Aorta (tissue), 5 donors: ENCODE measurements around the gene SERINC5. TPM values are rescaled to one million over a fixed set of nuclear protein-coding genes. Genes with fewer than 3 reads are reported as not detected.

Experiments
- ATAC-seq: fragments of 200-7000 bp; cut with Tn5 transposase; one replicate; pipeline ENCODE4 v1.9.1; 2022; ENCODE audit warnings: moderate library complexity; ENCODE audit not compliant: low FRiP score
- DNase-seq, 2 donors: peaks; one replicate each; pipeline ENCODE4 v3.0.0-alpha.2; 2020
- H3K27ac ChIP-seq, 2 donors: one replicate each; pipeline ENCODE4 v1.5.1; 2013; ENCODE audit warnings: low read length in 2 of 2, mild to moderate bottlenecking in 2 of 2, moderate library complexity in 2 of 2, control low read depth in 1 of 2, inconsistent platforms in 1 of 2, low read depth in 1 of 2
- H3K27me3 ChIP-seq, 2 donors: one replicate each; pipeline ENCODE4 v1.6.1; 2013; ENCODE audit warnings: control low read depth in 1 of 2, low read length in 1 of 2, mild to moderate bottlenecking in 1 of 2, moderate library complexity in 1 of 2; ENCODE audit not compliant: insufficient read depth in 2 of 2, control insufficient read depth in 1 of 2
- H3K36me3 ChIP-seq, 2 donors: one replicate each; pipeline ENCODE4 v1.6.1; 2013; ENCODE audit warnings: control low read depth in 1 of 2, low read length in 1 of 2, mild to moderate bottlenecking in 1 of 2; ENCODE audit not compliant: insufficient read depth in 2 of 2, control insufficient read depth in 1 of 2
- H3K4me1 ChIP-seq, 2 donors: one replicate each; pipeline ENCODE4 v1.6.1; 2013; ENCODE audit warnings: low read length in 2 of 2, control low read depth in 1 of 2, mild to moderate bottlenecking in 1 of 2, moderate library complexity in 1 of 2; ENCODE audit not compliant: insufficient read depth in 2 of 2, control insufficient read depth in 1 of 2
- H3K4me3 ChIP-seq, 2 donors: one replicate each; pipeline ENCODE4 v1.5.1; 2013; ENCODE audit warnings: low read length in 2 of 2, control low read depth in 1 of 2, mild to moderate bottlenecking in 1 of 2
- H3K9me3 ChIP-seq: one replicate; pipeline ENCODE4 v1.6.1; 2013; ENCODE audit warnings: mild to moderate bottlenecking, low read length; ENCODE audit not compliant: control insufficient read depth
- WGBS, 2 donors: extraction: QIAGEN DNeasy Blood & Tissue Kit; methylation state at CpG; one replicate each; pipeline ENCODE4 v1.1.7; 2013; 5-methylcytosine and 5-hydroxymethylcytosine counted together
- intact Hi-C, 2 donors: fragments of 100-400 bp; cut with DNase I; formaldehyde crosslinking; loops; one replicate each; pipeline versions ENCODE4 v1.14.2 to v1.15.0; 2022
- polyA plus RNA-seq, 2 donors: library from polyadenylated mRNA; stranded (reverse); fragments of 200-250 nt; gene quantifications; one replicate each; pipeline ENCODE4 v1.2.3, GENCODE V29; 2013
- total RNA-seq, 2 donors: library from RNA; stranded (reverse); fragmentation: NEBNext Ultra II Directional; extraction: Animal tissue kit (Norgen Biotek cat#: 25700); gene quantifications; one replicate each; pipeline ENCODE4 v1.2.1, GENCODE V29; 2021
- donor health status: healthy with polysubstance abuse.
- donor health status: Bipolar disorder and iron deficiency.
- donor health status: DM: no; HTN: no; CAD: no.
- donor health status: DM: no; HTN: no; CAD: no.
- donor health status: DM: yes; HTN: yes; CAD: no.

SERINC5 gene
- total and polyA plus RNA-seq, 4 donors: 1.4 to 22.1 (median 8.6) TPM

- 12 to 22% methylated on average over 4 of the region's 4 CpGs for WGBS, 2 donors
- DNase-seq (no peak), ATAC-seq (no peak)
- H3K27me3 ChIP-seq: no peaks in the 10 kb centered on the region
- H3K27ac ChIP-seq: no peak overlapping the region
- H3K4me3 ChIP-seq: no peak overlapping the region
- intact Hi-C loops: no loop called here
- H3K36me3 ChIP-seq: peaks cover 0 to 2% of the 10 kb centered on the region in 2 donors
- H3K9me3 ChIP-seq: no peaks in the 10 kb centered on the region
- H3K4me1 ChIP-seq: peaks cover 0 to 3% of the 10 kb centered on the region in 2 donors
These were observed 16.0 kb downstream of the SERINC5 start for GRCh38 chr5:80239680-80240367.

GRCh38 chr5:80238778-80239679 lies 16.8 kb downstream of the SERINC5 start:
- DNase-seq: peak; percentile 71 to 80
- Histone ChIP-seq H3K9me3 (no peaks in the 10 kb centered on the region), H3K27ac (no peak overlapping the region), H3K4me1 (peaks cover 0 to 3% of the 10 kb centered on the region in 2 donors), H3K4me3 (no peak overlapping the region), H3K27me3 (no peaks in the 10 kb centered on the region), H3K36me3 (peaks cover 0 to 2% of the 10 kb centered on the region in 2 donors)
- WGBS, 2 donors: 6 to 9% methylated on average over 8 of the region's 8 CpGs
- intact Hi-C loops: no loop called here
- ATAC-seq: peak; percentile 50

GRCh38 chr5:80238097-80238496 lies 17.8 kb downstream of the SERINC5 start:
- no peak overlapping the region for H3K27ac ChIP-seq
- intact Hi-C loops: no loop called here
- H3K4me3 ChIP-seq: no peak overlapping the region
- H3K27me3 ChIP-seq: no peaks in the 10 kb centered on the region
- peaks cover 0 to 3% of the 10 kb centered on the region in 2 donors for H3K4me1 ChIP-seq
- WGBS, 2 donors: 86 to 90% methylated on average over 7 of the region's 7 CpGs
- no peak for ATAC-seq
- no peak for DNase-seq
- H3K36me3 ChIP-seq: peaks cover 0 to 2% of the 10 kb centered on the region in 2 donors
- no peaks in the 10 kb centered on the region for H3K9me3 ChIP-seq

- H3K4me1 ChIP-seq: peaks cover 0 to 3% of the 10 kb centered on the region in 2 donors
- intact Hi-C loops: no loop called here
- no peaks in the 10 kb centered on the region for H3K27me3 ChIP-seq
- H3K27ac ChIP-seq: no peak overlapping the region
- no peaks in the 10 kb centered on the region for H3K36me3 ChIP-seq
- WGBS, 2 donors: 97 to 99% methylated on average over 5 of the region's 5 CpGs
- ATAC-seq (no peak), DNase-seq (no peak)
- no peak overlapping the region for H3K4me3 ChIP-seq
- no peaks in the 10 kb centered on the region for H3K9me3 ChIP-seq
These were observed 18.6 kb downstream of the SERINC5 start for GRCh38 chr5:80237243-80237642.

- 71 to 79% methylated on average over 5 of the region's 5 CpGs for WGBS, 2 donors
- no peaks in the 10 kb centered on the region for H3K9me3 ChIP-seq
- no peaks in the 10 kb centered on the region for H3K36me3 ChIP-seq
- intact Hi-C loops: no loop called here
- H3K4me1 ChIP-seq: no peaks in the 10 kb centered on the region
- H3K27me3 ChIP-seq: no peaks in the 10 kb centered on the region
- no peak overlapping the region for H3K4me3 ChIP-seq
- no peak overlapping the region for H3K27ac ChIP-seq
- ATAC-seq (no peak), DNase-seq (no peak)
These were observed 21.5 kb downstream of the SERINC5 start for GRCh38 chr5:80234116-80234948.

- no peak for ATAC-seq
- 87 to 94% methylated on average over 1 of the region's 1 CpG for WGBS, 2 donors
- Histone ChIP-seq H3K27me3 (no peaks in the 10 kb centered on the region), H3K36me3 (peaks cover 0 to 3% of the 10 kb centered on the region in 2 donors), H3K4me3 (no peak overlapping the region), H3K27ac (no peak overlapping the region), H3K9me3 (no peaks in the 10 kb centered on the region), H3K4me1 (no peaks in the 10 kb centered on the region)
- intact Hi-C loops: no loop called here
- DNase-seq: no peak
These were observed 24.2 kb downstream of the SERINC5 start for GRCh38 chr5:80231693-80232092.

GRCh38 chr5:80231243-80231642 lies 24.6 kb downstream of the SERINC5 start:
- intact Hi-C loops: no loop called here
- DNase-seq: no peak
- H3K27me3 ChIP-seq: no peaks in the 10 kb centered on the region
- no peak overlapping the region for H3K4me3 ChIP-seq
- no peak overlapping the region for H3K27ac ChIP-seq
- H3K4me1 ChIP-seq: no peaks in the 10 kb centered on the region
- ATAC-seq: no peak
- peaks cover 0 to 3% of the 10 kb centered on the region in 2 donors for H3K36me3 ChIP-seq
- 50 to 71% methylated on average over 3 of the region's 3 CpGs for WGBS, 2 donors
- H3K9me3 ChIP-seq: no peaks in the 10 kb centered on the region

GRCh38 chr5:80230269-80230992 lies 25.4 kb downstream of the SERINC5 start:
- no peaks in the 10 kb centered on the region for H3K27me3 ChIP-seq
- peaks cover 0 to 3% of the 10 kb centered on the region in 2 donors for H3K36me3 ChIP-seq
- DNase-seq (no peak), ATAC-seq (no peak)
- H3K27ac ChIP-seq: no peak overlapping the region
- no peaks in the 10 kb centered on the region for H3K9me3 ChIP-seq
- no peak overlapping the region for H3K4me3 ChIP-seq
- WGBS, 2 donors: 79 to 82% methylated on average over 7 of the region's 7 CpGs
- intact Hi-C loops: no loop called here
- no peaks in the 10 kb centered on the region for H3K4me1 ChIP-seq
